ENCODE measurements around the gene CYFIP2. TPM values are rescaled to one million over a fixed set of nuclear protein-coding genes. Genes with fewer than 3 reads are reported as not detected.

The CYFIP2 gene
- total RNA-seq, 2 experiments from 2014 or later: 458 to 480 TPM

Other genes with a start within 250 kb of the CYFIP2 start
- gene HAVCR1, start 207.0 kb upstream of the CYFIP2 start, total RNA-seq: 1 to 10 TPM; 3.4 to 4.1 TPM
- gene HAVCR2, start 157.1 kb upstream of the CYFIP2 start, total RNA-seq: 10 to 100 TPM; 73.8 to 76.9 TPM
- gene MED7, start 123.3 kb upstream of the CYFIP2 start, total RNA-seq: 10 to 100 TPM; 15.3 to 15.5 TPM
- gene GARIN3, start 99.9 kb upstream of the CYFIP2 start, total RNA-seq: not detected
- gene ITK, start 85.3 kb upstream of the CYFIP2 start, total RNA-seq: 100 to 1,000 TPM; 313 to 324 TPM
- not detected for gene NIPAL4, start 194.1 kb downstream of the CYFIP2 start, total RNA-seq